ENCODE measurements around the gene PISD. TPM values are rescaled to one million over a fixed set of nuclear protein-coding genes. Genes with fewer than 3 reads are reported as not detected.
"Not testable (repeated sequence)": the region's sequence is repeated elsewhere in the genome, so short reads cannot be mapped to it uniquely, and the experiment has no call there.

Gene PISD
- total and polyA plus RNA-seq, 2 of the 8 experiments (the other 6 are each of a cell fraction or from before 2014, with no cell fraction given) = 47.8 to 48.2 TPM

GRCh38 chr22:31676700-31677099 lies 14.7 kb upstream of the PISD start (continued):
- TF ChIP-seq CREB1 (IDR thresholded peaks at IDR 0.05) (no peak), SAP30 (IDR thresholded peaks at IDR 0.05; ENCODE audit: insufficient read depth, insufficient replicate concordance, low read length) (no peak), ZNF274 (IDR thresholded peaks at IDR 0.05; ENCODE audit: borderline replicate concordance, extremely low read depth, low read length) (no peak), CBX5 (IDR thresholded peaks at IDR 0.05; ENCODE audit: low read depth, low read length) (no peak), SP1 (IDR thresholded peaks at IDR 0.05; ENCODE audit: low read depth, low read length) (0 out of 2 replicates have a peak, but pooled peaks have one; percentile 27), POLR2AphosphoS5 (IDR thresholded peaks at IDR 0.05; ENCODE audit: low read depth, low read length) (no peak), HDAC2 (IDR thresholded peaks at IDR 0.05; ENCODE audit: borderline replicate concordance in 1 of 2, low read depth in 2 of 2, low read length in 2 of 2) (no peak), TEAD4 (IDR thresholded peaks at IDR 0.05; ENCODE audit: low read depth, low read length) (0 out of 2 replicates have a peak, but pooled peaks have one; percentile 30)

DNA sequence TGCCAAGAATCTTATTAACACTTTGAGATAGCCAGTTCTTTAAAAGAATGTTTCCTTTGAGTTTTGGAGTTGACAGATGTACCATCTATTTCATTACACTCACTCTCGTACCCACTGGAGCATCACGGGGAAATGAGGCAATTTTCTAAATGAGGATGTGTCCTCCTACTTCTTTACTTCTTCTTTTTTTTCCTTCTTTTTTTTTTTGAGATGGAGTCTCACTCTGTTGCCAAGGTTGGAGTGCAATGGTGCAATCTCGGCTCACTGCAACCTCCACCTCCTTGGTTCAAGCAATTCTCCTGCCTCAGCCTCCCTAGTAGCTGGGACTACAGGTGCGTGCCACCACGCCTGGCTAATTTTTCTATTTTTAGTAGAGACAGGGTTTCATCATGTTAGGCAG lies 12.2 kb upstream of the PISD start:
- H3K79me1 ChIP-seq (ENCODE audit: low read depth, low read length); H4K5ac ChIP-seq (ENCODE audit: insufficient read length, low read depth, low read length); H2BK5ac ChIP-seq (ENCODE audit: low read depth, low read length); H3K4me1 ChIP-seq (replicated peaks in 1 of 4; ENCODE audit: control insufficient read depth in 3 of 4, insufficient read depth in 4 of 4, low read length in 3 of 4); H3K79me2 ChIP-seq (ENCODE audit: control insufficient read depth in 1 of 2, insufficient read depth in 2 of 2, low read length in 2 of 2); H2AFZ ChIP-seq (ENCODE audit: low read length); H3K23ac ChIP-seq (ENCODE audit: insufficient read length); FAIRE-seq; POLR2A ChIA-PET (ENCODE audit: partially characterized antibody); H3K9me3 ChIP-seq (ENCODE audit: insufficient read depth in 2 of 2, low read depth in 1 of 2, low read length in 1 of 2); H3K4ac ChIP-seq (replicated peaks; ENCODE audit: insufficient read length, low read depth, low read length); H4K8ac ChIP-seq (ENCODE audit: extremely low read depth, insufficient read depth, low read length); H2AK5ac ChIP-seq (ENCODE audit: low read depth, low read length); H3K4me2 ChIP-seq (ENCODE audit: insufficient read depth in 1 of 2, low read depth in 2 of 2, low read length in 2 of 2); H2BK20ac ChIP-seq (ENCODE audit: low read length); DNase-seq (ENCODE audit: low read depth in 1 of 2, low spot score in 2 of 2); H2BK12ac ChIP-seq (ENCODE audit: low read depth, low read length); H4K91ac ChIP-seq (replicated peaks; ENCODE audit: insufficient read length, low read length); H3K23me2 ChIP-seq (ENCODE audit: low read depth, low read length); H3K14ac ChIP-seq (ENCODE audit: insufficient read length); H3K56ac ChIP-seq (replicated peaks; ENCODE audit: insufficient read length, low read depth, low read length); H3K36me3 ChIP-seq (ENCODE audit: control insufficient read depth in 2 of 4, insufficient read depth in 4 of 4, low read length in 3 of 4); H3K4me3 ChIP-seq (ENCODE audit: extremely low read depth in 1 of 4, insufficient read depth in 2 of 4, low read depth in 3 of 4, low read length in 4 of 4); H2BK120ac ChIP-seq (replicated peaks; ENCODE audit: low read depth, low read length); H4K20me1 ChIP-seq (replicated peaks in 1 of 2; ENCODE audit: control insufficient read depth in 1 of 2, insufficient read depth in 2 of 2, low read length in 2 of 2); H3K18ac ChIP-seq (ENCODE audit: extremely low read depth, low read length); H2BK15ac ChIP-seq (ENCODE audit: low read length); H3K27ac ChIP-seq (ENCODE audit: low read depth, low read length); H3K27me3 ChIP-seq (replicated peaks in 1 of 4; ENCODE audit: control insufficient read depth in 3 of 4, extremely low read depth in 1 of 4, insufficient read depth in 3 of 4, low read length in 3 of 4); H3K9ac ChIP-seq (replicated peaks in 1 of 4; ENCODE audit: extremely low read depth in 1 of 4, low read depth in 3 of 4, low read length in 3 of 4): not testable (repeated sequence)
- CTCF ChIA-PET (ENCODE audit: partially characterized antibody) = interaction anchor here (0.6 kb wide), 1 partner anchor 24 kb away, joined by 3 read pairs; no protein-coding TSS in a partner anchor
- 96% methylated on average over 4 of the region's 5 CpGs; no CpG with 5 or more reads in 1 of the 2 experiments for WGBS, 2 experiments (ENCODE audit: extremely low coverage in 1 of 2, insufficient coverage in 1 of 2, insufficient read length in 1 of 2, insufficient replicate concordance in 2 of 2, low coverage in 1 of 2, low lambda C conversion rate in 2 of 2, missing lambda C conversion rate in 1 of 2)

All from H1 (cell line).